Ishikawa (cell line): ENCODE measurements around the gene ZNF763.
A peak's percentile ranks its signal among the peaks of the same experiment; 100 is the strongest.

Experiments
- CEBPB ChIP-seq: IDR thresholded peaks from 2 replicates; pipeline ENCODE4 v1.6.1; 2012
- CREB1 ChIP-seq: IDR thresholded peaks from 2 replicates; pipeline ENCODE4 v1.6.1; 2012; ENCODE audit warnings: low read depth
- EGR1 ChIP-seq: IDR thresholded peaks from 2 replicates; pipeline ENCODE4 v1.6.1; 2012
- EP300 ChIP-seq: IDR thresholded peaks from 2 replicates; pipeline ENCODE4 v1.6.1; 2012; ENCODE audit warnings: borderline replicate concordance
- FOXM1 ChIP-seq: IDR thresholded peaks from 2 replicates; pipeline ENCODE4 v1.6.1; 2012; ENCODE audit warnings: low read depth, borderline replicate concordance
- NFIC ChIP-seq: IDR thresholded peaks from 2 replicates; pipeline ENCODE4 v1.6.1; 2012
- RAD21 ChIP-seq: IDR thresholded peaks from 2 replicates; pipeline ENCODE4 v1.6.1; 2012; ENCODE audit warnings: low read depth
- TAF1 ChIP-seq: IDR thresholded peaks from 2 replicates; pipeline ENCODE4 v1.6.1; 2012; ENCODE audit warnings: low read depth, mild to moderate bottlenecking
- TCF12 ChIP-seq: IDR thresholded peaks from 2 replicates; pipeline ENCODE4 v1.6.1; 2012; ENCODE audit warnings: low read depth
- TEAD4 ChIP-seq: IDR thresholded peaks from 2 replicates; pipeline ENCODE4 v1.6.1; 2012
- YY1 ChIP-seq: IDR thresholded peaks from 2 replicates; pipeline ENCODE4 v1.6.1; 2012; ENCODE audit warnings: low read depth
- ZBTB7A ChIP-seq: IDR thresholded peaks from 2 replicates; pipeline ENCODE4 v1.6.1; 2012; ENCODE audit warnings: low read depth
- TF ChIP-seq, protein P1 (sequence below): IDR thresholded peaks from 2 replicates; pipeline ENCODE4 v1.6.1; 2012
- TF ChIP-seq, protein P2 (sequence below): IDR thresholded peaks from 2 replicates; pipeline ENCODE4 v1.6.1; 2012
- TF ChIP-seq, protein P3 (sequence below): IDR thresholded peaks from 2 replicates; pipeline ENCODE4 v1.6.1; 2012; ENCODE audit warnings: low read depth, mild to moderate bottlenecking

The ZNF763 gene

DNA sequence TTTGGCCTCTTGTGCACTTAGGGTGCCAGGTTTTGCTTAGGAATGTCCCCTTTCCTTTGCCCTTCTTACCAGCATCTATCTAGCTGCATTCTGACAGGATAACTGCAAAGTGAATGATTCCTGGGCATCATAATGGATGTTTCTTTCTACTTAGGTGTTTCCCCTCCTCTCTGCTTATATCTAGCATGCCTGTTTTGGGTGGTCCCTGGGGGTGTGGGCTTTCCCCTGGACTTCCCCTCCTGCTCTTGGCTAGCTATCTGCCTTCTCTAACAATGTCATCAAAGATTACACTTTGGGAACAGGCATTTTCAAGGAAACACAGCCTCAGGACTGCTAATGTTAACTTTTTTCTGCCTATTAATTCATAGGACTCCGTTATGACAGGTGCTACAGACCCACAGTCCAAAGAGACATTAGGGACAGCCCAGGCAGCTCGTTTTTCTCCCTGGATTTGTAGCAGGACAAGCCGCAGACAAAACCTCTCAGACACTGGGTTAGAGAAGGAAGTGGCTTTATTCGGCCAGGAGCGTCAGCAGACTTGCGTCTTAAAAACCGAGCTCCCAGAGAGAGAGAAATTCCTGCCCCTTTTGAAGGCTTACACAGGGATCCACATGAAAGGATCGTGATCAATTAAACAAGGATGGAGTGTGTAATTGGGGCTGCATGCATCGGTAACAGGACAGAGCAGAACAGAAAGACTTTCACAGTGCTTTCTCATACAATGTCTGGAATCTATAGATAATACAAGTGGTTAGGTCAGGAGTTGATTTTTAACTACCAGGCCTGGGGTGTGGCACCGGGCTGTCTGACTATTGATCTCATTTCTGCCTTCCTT lies 22.6 kb upstream of the ZNF763 start:
- TF ChIP-seq FOXM1, result no peak
- TF ChIP-seq, protein P1, sequence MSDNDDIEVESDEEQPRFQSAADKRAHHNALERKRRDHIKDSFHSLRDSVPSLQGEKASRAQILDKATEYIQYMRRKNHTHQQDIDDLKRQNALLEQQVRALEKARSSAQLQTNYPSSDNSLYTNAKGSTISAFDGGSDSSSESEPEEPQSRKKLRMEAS, result no peak
- TF ChIP-seq CEBPB, result no peak
- TF ChIP-seq TAF1, result no peak
- TF ChIP-seq, protein P2, sequence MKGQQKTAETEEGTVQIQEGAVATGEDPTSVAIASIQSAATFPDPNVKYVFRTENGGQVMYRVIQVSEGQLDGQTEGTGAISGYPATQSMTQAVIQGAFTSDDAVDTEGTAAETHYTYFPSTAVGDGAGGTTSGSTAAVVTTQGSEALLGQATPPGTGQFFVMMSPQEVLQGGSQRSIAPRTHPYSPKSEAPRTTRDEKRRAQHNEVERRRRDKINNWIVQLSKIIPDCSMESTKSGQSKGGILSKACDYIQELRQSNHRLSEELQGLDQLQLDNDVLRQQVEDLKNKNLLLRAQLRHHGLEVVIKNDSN, result no peak

DNA sequence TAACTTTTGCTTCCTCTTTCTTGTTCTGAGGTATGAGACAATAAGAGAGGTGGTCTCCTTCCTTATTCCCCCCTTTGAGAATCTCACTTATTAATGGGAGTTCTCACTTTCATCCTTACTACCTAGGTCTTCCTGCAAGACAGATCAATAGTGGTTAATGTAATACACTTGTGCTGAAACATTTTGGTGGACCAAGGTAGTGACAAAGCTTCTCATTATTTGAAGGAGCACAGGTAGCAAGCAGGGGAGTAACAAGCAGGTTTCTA lies 22.1 kb upstream of the ZNF763 start:
- TF ChIP-seq TCF12, result no peak
- TF ChIP-seq, protein P2, result 0 out of 2 replicates have a peak, but pooled peaks have one; percentile 19

DNA sequence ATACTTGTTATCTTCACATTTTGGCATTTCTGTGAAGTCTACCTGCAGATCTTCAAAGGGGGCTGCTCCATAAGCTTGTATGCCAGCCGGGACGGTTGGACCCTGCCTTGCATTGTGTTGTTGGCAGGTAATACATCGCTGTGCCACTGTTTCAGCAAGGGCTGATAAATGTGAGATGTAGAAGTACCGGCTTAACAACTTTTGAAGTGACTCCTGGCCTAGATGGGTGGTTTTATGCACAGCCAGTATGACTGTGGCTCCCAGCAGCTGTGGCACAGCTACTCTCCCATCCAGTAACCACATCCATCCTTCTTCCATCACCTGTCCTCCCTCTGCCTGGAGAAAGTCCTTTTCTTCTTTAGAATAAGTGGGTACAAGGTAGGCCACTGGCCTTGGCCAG lies 20.2 kb upstream of the ZNF763 start:
- TF ChIP-seq EP300, result no peak
- TF ChIP-seq NFIC, result no peak

DNA sequence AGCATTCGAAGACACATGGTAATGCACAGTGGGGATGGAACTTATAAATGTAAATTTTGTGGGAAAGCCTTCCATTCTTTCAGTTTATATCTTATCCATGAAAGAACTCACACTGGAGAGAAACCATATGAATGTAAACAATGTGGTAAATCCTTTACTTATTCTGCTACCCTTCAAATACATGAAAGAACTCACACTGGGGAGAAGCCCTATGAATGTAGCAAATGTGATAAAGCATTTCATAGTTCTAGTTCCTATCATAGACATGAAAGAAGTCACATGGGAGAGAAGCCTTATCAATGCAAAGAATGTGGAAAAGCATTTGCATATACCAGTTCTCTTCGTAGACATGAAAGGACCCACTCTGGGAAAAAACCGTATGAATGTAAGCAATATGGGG lies 16.2 kb upstream of the ZNF763 start:
- TF ChIP-seq TAF1 (no peak), RAD21 (no peak), EGR1 (no peak), YY1 (no peak), NFIC (no peak), TEAD4 (no peak)
- TF ChIP-seq, protein P1, result no peak
- TF ChIP-seq, protein P2, result no peak
- TF ChIP-seq, protein P3, sequence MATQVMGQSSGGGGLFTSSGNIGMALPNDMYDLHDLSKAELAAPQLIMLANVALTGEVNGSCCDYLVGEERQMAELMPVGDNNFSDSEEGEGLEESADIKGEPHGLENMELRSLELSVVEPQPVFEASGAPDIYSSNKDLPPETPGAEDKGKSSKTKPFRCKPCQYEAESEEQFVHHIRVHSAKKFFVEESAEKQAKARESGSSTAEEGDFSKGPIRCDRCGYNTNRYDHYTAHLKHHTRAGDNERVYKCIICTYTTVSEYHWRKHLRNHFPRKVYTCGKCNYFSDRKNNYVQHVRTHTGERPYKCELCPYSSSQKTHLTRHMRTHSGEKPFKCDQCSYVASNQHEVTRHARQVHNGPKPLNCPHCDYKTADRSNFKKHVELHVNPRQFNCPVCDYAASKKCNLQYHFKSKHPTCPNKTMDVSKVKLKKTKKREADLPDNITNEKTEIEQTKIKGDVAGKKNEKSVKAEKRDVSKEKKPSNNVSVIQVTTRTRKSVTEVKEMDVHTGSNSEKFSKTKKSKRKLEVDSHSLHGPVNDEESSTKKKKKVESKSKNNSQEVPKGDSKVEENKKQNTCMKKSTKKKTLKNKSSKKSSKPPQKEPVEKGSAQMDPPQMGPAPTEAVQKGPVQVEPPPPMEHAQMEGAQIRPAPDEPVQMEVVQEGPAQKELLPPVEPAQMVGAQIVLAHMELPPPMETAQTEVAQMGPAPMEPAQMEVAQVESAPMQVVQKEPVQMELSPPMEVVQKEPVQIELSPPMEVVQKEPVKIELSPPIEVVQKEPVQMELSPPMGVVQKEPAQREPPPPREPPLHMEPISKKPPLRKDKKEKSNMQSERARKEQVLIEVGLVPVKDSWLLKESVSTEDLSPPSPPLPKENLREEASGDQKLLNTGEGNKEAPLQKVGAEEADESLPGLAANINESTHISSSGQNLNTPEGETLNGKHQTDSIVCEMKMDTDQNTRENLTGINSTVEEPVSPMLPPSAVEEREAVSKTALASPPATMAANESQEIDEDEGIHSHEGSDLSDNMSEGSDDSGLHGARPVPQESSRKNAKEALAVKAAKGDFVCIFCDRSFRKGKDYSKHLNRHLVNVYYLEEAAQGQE, result no peak

DNA sequence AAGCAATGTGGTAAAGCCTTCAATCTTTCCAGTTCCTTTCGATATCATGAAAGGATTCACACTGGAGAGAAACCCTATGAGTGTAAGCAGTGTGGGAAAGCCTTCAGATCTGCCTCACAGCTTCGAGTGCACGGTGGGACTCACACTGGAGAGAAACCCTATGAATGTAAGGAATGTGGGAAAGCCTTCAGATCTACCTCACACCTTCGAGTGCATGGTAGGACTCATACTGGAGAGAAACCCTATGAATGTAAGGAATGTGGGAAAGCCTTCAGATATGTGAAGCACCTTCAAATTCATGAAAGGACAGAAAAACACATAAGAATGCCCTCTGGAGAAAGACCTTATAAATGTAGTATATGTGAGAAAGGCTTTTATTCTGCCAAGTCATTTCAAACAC lies 15.6 kb upstream of the ZNF763 start:
- TF ChIP-seq TEAD4 (peak; percentile 63; the same call in 1 of the 2 replicates), TCF12 (peak; percentile 59; the same call in 1 of the 2 replicates), ZBTB7A (no peak)

DNA sequence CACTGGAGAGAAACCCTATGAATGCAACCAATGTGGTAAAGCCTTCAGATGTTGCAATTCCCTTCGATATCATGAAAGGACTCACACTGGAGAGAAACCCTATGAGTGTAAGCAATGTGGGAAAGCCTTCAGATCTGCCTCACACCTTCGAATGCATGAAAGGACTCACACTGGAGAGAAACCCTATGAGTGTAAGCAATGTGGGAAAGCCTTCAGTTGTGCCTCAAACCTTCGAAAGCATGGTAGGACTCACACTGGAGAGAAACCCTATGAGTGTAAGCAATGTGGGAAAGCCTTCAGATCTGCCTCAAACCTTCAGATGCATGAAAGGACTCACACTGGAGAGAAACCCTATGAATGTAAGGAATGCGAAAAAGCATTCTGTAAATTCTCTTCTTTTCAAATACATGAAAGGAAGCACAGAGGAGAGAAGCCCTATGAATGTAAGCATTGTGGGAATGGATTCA lies 15.2 kb upstream of the ZNF763 start:
- peak; percentile 10; the same call in 1 of the 2 replicates for TF ChIP-seq TCF12

DNA sequence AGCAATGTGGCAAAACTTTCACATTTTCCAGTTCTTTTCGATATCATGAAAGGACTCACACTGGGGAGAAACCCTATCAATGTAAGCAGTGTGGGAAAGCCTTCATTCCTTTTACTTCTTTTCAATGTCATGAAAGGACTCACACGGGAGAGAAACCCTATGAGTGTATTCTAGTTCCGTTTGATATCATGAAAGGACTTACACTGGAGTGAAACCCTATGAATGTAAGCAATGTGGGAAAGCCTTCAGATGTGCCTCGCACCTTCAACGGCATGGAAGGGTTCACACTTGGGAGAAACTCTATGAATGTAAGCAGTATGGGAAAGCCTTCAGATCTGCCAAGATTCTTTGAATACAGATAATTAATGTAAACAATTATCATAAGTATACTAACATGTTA lies 14.5 kb upstream of the ZNF763 start:
- TF ChIP-seq, protein P3, result no peak
- TF ChIP-seq NFIC, result no peak
- TF ChIP-seq EGR1, result no peak
- TF ChIP-seq, protein P1, result no peak
- TF ChIP-seq TEAD4, result no peak
- TF ChIP-seq CREB1, result no peak
